HCT116 (cell line): ENCODE results near the gene NAXE. TPM values are rescaled to one million over a fixed set of nuclear protein-coding genes. Genes with fewer than 3 reads are reported as not detected.

Experiments
- ATAC-seq: fragments of 200-7000 bp; cut with Tn5 transposase; 2 replicates; pipeline ENCODE4 v1.9.1; 2020; ENCODE audit warnings: mild to moderate bottlenecking, moderate library complexity
- BruUV-seq: library from RNA; stranded (reverse); fragments of 400-500 nt; replicated peaks from 2 replicates; lab custom pipeline; 2021; lab: Mats Ljungman, UMichigan
- CTCF ChIA-PET: fragments of 300-600 bp; sonication (Branson Sonifier 250); formaldehyde crosslinking; loops from one replicate; lab custom pipeline; 2021; ENCODE audit warnings: antibody characterized with exemption; lab: Charles Lee
- POLR2A ChIA-PET: fragments of 300-600, 350-600 bp; sonication (Branson Sonifier 250); formaldehyde crosslinking; loops from one replicate; lab custom pipeline; 2021; ENCODE audit warnings: antibody characterized with exemption; lab: Charles Lee
- RAD21 ChIA-PET, 2 experiments: fragments of 300-600 bp; sonication (Branson Sonifier 250); formaldehyde crosslinking; loops; one replicate each; lab custom pipeline; 2023; ENCODE audit warnings: low total read pairs in 2 of 2; ENCODE audit not compliant: uncharacterized antibody in 2 of 2, unreplicated experiment in 2 of 2, low non-redundant PET in 1 of 2; lab: Charles Lee
- DNase-seq: peaks from one replicate; pipeline ENCODE4 v3.0.0-alpha.2; 2010; ENCODE audit warnings: low read depth, low spot score
- H2AFZ ChIP-seq: fragments of 200-600 bp; shearing (Covaris generic), sonication (generic); 2 replicates; pipeline ENCODE4 v1.6.1; 2017; ENCODE audit warnings: low read depth, mixed run types, mixed read lengths, antibody characterized with exemption, low read length; ENCODE audit not compliant: poor library complexity, severe bottlenecking
- H3K27ac ChIP-seq: 2 replicates; pipeline ENCODE4 v1.5.1; 2012; ENCODE audit warnings: low read depth, low read length
- H3K27me3 ChIP-seq: fragments of 200-600 bp; sonication (generic); 2 replicates; pipeline ENCODE4 v1.6.1; 2016; ENCODE audit warnings: mixed run types, low read length, mixed read lengths; ENCODE audit not compliant: insufficient read depth
- H3K36me3 ChIP-seq, 2 experiments: fragments of 200-500 bp in 1 of 2; fragments of 200-600 bp in 1 of 2; sonication (Bioruptor generic) in 1 of 2; sonication (generic) in 1 of 2; 2 replicates each; pipeline versions ENCODE4 v1.5.1 to v1.6.1; 2014 to 2016; ENCODE audit warnings: low read length in 2 of 2, inconsistent platforms in 1 of 2, mixed read lengths in 1 of 2, mixed run types in 1 of 2; ENCODE audit not compliant: insufficient read depth in 2 of 2, control insufficient read depth in 1 of 2
- H3K4me1 ChIP-seq, 2 experiments: fragments of 200-600 bp in 1 of 2; sonication (generic) in 1 of 2; 2 replicates each; pipeline versions ENCODE4 v1.5.1 to v1.6.1; 2012 to 2017; ENCODE audit warnings: low read length in 2 of 2, inconsistent platforms in 1 of 2, mild to moderate bottlenecking in 1 of 2, mixed read lengths in 1 of 2, mixed run types in 1 of 2, moderate library complexity in 1 of 2; ENCODE audit not compliant: insufficient read depth in 2 of 2, control insufficient read depth in 1 of 2
- H3K4me2 ChIP-seq: fragments of 200-600 bp; sonication (generic); 2 replicates; pipeline ENCODE4 v1.6.1; 2017; ENCODE audit warnings: mixed run types, low read length, mixed read lengths
- H3K4me3 ChIP-seq, 2 experiments: fragments of 200-600 bp in 1 of 2; sonication (generic) in 1 of 2; replicated peaks in 1 of 2; 2 replicates each; pipeline ENCODE4 v1.5.1; 2011 to 2016; ENCODE audit warnings: low read length in 2 of 2, control low read depth in 1 of 2, low read depth in 1 of 2, mild to moderate bottlenecking in 1 of 2, mixed read lengths in 1 of 2, mixed run types in 1 of 2
- H3K79me2 ChIP-seq: fragments of 200-600 bp; sonication (generic); 2 replicates; pipeline ENCODE4 v1.6.1; 2017; ENCODE audit warnings: mild to moderate bottlenecking, mixed run types, low read length, moderate library complexity, mixed read lengths; ENCODE audit not compliant: insufficient read depth
- H3K9ac ChIP-seq: fragments of 200-600 bp; sonication (generic); 2 replicates; pipeline ENCODE4 v1.6.1; 2016; ENCODE audit warnings: low read length, mixed read lengths
- H3K9me2 ChIP-seq: fragments of 200-600 bp; sonication (generic), shearing (Covaris generic); 2 replicates; pipeline ENCODE4 v1.6.1; 2017; ENCODE audit warnings: mixed run types, mild to moderate bottlenecking, moderate library complexity; ENCODE audit not compliant: insufficient read depth
- H3K9me3 ChIP-seq, 2 experiments: fragments of 200-500 bp in 1 of 2; fragments of 200-600 bp in 1 of 2; sonication (Bioruptor generic) in 1 of 2; sonication (generic) in 1 of 2; 2 replicates each; pipeline ENCODE4 v1.6.1; 2014 to 2017; ENCODE audit warnings: low read length in 2 of 2, mixed read lengths in 2 of 2, inconsistent platforms in 1 of 2, low read depth in 1 of 2, mild to moderate bottlenecking in 1 of 2, mixed run types in 1 of 2, moderate library complexity in 1 of 2; ENCODE audit not compliant: control insufficient read depth in 1 of 2, insufficient read depth in 1 of 2
- H4K20me1 ChIP-seq: fragments of 200-600 bp; sonication (generic), shearing (Covaris generic); 2 replicates; pipeline ENCODE4 v1.6.1; 2017; ENCODE audit warnings: mixed run types, mild to moderate bottlenecking, moderate library complexity; ENCODE audit not compliant: insufficient read depth
- CBX3 ChIP-seq: IDR thresholded peaks from 2 replicates; pipeline ENCODE4 v1.6.1; 2012; ENCODE audit warnings: low read depth
- CEBPB ChIP-seq: IDR thresholded peaks from 2 replicates; pipeline ENCODE4 v1.6.1; 2012; ENCODE audit warnings: low read depth
- CTCF ChIP-seq, 3 experiments: fragments of 200-600 bp in 1 of 3; sonication (generic) in 1 of 3; IDR thresholded peaks in 2 of 3; conservative IDR thresholded peaks in 1 of 3; 2 replicates each; pipeline ENCODE4 v1.5.1; 2012 to 2017; ENCODE audit warnings: low read depth in 2 of 3, low read length in 2 of 3, antibody characterized with exemption in 1 of 3, borderline replicate concordance in 1 of 3, control low read depth in 1 of 3, mild to moderate bottlenecking in 1 of 3, mixed read lengths in 1 of 3, mixed run types in 1 of 3, moderate library complexity in 1 of 3; ENCODE audit not compliant: insufficient read depth in 1 of 3
- POLR2A ChIP-seq: IDR thresholded peaks from 2 replicates; pipeline ENCODE4 v1.7.0; 2011; ENCODE audit warnings: borderline replicate concordance; ENCODE audit not compliant: insufficient read depth, insufficient read length; ENCODE audit errors: extremely low read depth
- SP1 ChIP-seq: IDR thresholded peaks from 2 replicates; pipeline ENCODE4 v1.6.1; 2012; ENCODE audit warnings: low read depth
- SRF ChIP-seq: IDR thresholded peaks from 2 replicates; pipeline ENCODE4 v1.6.1; 2012; ENCODE audit warnings: low read depth
- TCF7L2 ChIP-seq: IDR thresholded peaks from 2 replicates; pipeline ENCODE4 v1.7.0; 2011; ENCODE audit warnings: borderline replicate concordance, inconsistent platforms; ENCODE audit not compliant: insufficient read depth, insufficient read length; ENCODE audit errors: extremely low read depth
- YY1 ChIP-seq: IDR thresholded peaks from 2 replicates; pipeline ENCODE4 v1.6.1; 2011; ENCODE audit warnings: low read length, low read depth, moderate library complexity, mild to moderate bottlenecking; ENCODE audit not compliant: insufficient replicate concordance; ENCODE audit errors: extremely low read depth
- ZFX ChIP-seq: fragments of 450-650 bp; IDR thresholded peaks from 2 replicates; pipeline ENCODE4 v1.6.1; 2017
- intact Hi-C: fragments of 100-400 bp; cut with micrococcal nuclease; formaldehyde crosslinking; loops from 2 replicates; pipeline ENCODE4 v1.10.0; 2022
- total RNA-seq: library from RNA; stranded (reverse); gene quantifications from one replicate; pipeline ENCODE4 v1.2.1, GENCODE V29; 2021; ENCODE audit not compliant: unreplicated experiment

Gene NAXE
- total RNA-seq, 1 experiment from 2014 or later, result 139 TPM

DNA sequence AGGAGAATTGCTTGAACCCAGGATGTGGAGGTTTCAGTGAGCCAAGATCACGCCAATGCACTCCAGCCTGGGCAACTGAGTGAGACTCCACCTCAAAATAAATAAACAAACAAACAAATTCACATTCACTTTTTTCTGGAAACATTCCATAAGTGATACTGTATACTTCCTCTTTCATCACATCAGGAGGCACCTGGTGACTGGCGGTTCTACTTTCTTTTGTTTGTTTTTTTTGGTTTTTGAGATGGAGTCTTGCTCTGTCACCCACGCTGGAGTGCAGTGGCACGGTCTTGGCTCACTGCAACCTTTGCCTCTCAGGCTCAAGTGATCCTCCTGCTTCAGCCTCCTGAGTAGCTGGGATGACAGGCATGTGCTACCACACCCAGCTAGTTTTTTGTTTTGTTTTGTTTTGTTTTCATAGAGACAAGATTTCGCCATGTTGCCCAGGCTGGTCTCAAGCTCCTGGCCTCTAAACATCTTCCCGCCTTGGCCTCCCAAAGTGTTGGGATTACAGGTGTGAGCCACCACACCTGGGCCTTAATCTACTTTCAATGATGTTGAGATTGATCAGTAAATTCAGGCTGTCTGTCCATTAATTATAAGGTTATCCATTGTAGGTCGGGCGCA lies 38.4 kb downstream of the NAXE start:
- Histone ChIP-seq H4K20me1 (no peaks in the 10 kb centered on the region), H3K9me3 (no peaks in the 10 kb centered on the region), H3K4me2 (no peak overlapping the region), H3K27me3 (no peaks in the 10 kb centered on the region), H3K4me1 (peaks cover 3 to 7% of the 10 kb centered on the region in 2 experiments; a peak in 2 of 4 replicates), H3K4me3 (no peak overlapping the region), H3K9ac (no peak overlapping the region), H2AFZ (no peak overlapping the region), H3K9me2 (no peaks in the 10 kb centered on the region), H3K36me3 (no peaks in the 10 kb centered on the region), H3K27ac (no peak overlapping the region), H3K79me2 (no peaks in the 10 kb centered on the region)
- RAD21 ChIA-PET, result no interaction called here
- no TSS peak for BruUV-seq
- no peak for DNase-seq
- intact Hi-C loops, result loop anchor here (10.0 kb wide), 1 partner anchor 295 kb away; the partner anchor contains the start of gene LRRC71
- ATAC-seq, result no peak
- POLR2A ChIA-PET, result no interaction called here
- CTCF ChIA-PET, result interaction anchor here (1.2 to 5.5 kb wide), 3 partner anchors 10 to 76 kb away, joined by 3 to 33 read pairs (median 3); partner anchors contain the start of genes BCAN and NES
- no peak for TF ChIP-seq YY1
- no peak for TF ChIP-seq CBX3
- TF ChIP-seq SRF, result no peak
- no peak for TF ChIP-seq CTCF (IDR thresholded peaks at IDR 0.05 in 2 of 3, conservative IDR thresholded peaks at IDR 0.05 in 1 of 3; ENCODE audit: borderline replicate concordance in 1 of 3, insufficient read depth in 1 of 3, low read depth in 2 of 3, low read length in 2 of 3)
- no peak for TF ChIP-seq CEBPB
- no peak for TF ChIP-seq SP1
- no peak for TF ChIP-seq ZFX
- no peak for TF ChIP-seq POLR2A
- TF ChIP-seq TCF7L2, result no peak
